HL-60 (cell line): ENCODE measurements around the gene KLHL25.

Experiments
- GABPA ChIP-seq: IDR thresholded peaks from 2 replicates; pipeline ENCODE4 v1.6.1; 2012; ENCODE audit warnings: low read depth
- TF ChIP-seq, protein P1 (sequence below): IDR thresholded peaks from one replicate; pipeline ENCODE4 v1.5.1; 2011; ENCODE audit warnings: low read length, control low read depth, inconsistent platforms; ENCODE audit not compliant: insufficient read depth
- TF ChIP-seq, protein P2 (sequence below): IDR thresholded peaks from 2 replicates; pipeline ENCODE4 v1.6.1; 2012; ENCODE audit warnings: low read depth; ENCODE audit not compliant: insufficient replicate concordance

DNA sequence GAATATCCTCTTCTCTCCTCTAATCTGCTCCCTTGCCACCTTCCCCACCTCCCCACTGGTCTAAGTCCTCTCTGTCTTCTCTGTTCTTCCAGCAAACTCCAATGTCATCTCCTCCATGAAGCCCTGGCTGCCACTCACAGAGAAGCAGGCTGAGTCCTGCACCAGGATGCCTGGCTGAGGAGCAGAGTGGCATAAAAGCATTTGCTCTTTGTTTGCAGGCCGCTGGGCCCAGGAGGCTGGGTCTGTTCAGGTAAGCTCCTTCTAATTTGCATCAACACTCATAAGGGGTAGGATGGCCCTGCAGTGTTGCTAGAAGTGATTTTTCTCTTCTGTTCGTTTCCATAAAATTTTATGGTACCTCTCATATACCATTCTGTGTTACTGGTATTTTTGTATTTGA lies 43.2 kb upstream of the KLHL25 start:
- TF ChIP-seq, protein P1, sequence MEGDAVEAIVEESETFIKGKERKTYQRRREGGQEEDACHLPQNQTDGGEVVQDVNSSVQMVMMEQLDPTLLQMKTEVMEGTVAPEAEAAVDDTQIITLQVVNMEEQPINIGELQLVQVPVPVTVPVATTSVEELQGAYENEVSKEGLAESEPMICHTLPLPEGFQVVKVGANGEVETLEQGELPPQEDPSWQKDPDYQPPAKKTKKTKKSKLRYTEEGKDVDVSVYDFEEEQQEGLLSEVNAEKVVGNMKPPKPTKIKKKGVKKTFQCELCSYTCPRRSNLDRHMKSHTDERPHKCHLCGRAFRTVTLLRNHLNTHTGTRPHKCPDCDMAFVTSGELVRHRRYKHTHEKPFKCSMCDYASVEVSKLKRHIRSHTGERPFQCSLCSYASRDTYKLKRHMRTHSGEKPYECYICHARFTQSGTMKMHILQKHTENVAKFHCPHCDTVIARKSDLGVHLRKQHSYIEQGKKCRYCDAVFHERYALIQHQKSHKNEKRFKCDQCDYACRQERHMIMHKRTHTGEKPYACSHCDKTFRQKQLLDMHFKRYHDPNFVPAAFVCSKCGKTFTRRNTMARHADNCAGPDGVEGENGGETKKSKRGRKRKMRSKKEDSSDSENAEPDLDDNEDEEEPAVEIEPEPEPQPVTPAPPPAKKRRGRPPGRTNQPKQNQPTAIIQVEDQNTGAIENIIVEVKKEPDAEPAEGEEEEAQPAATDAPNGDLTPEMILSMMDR = no peak
- TF ChIP-seq, protein P2, sequence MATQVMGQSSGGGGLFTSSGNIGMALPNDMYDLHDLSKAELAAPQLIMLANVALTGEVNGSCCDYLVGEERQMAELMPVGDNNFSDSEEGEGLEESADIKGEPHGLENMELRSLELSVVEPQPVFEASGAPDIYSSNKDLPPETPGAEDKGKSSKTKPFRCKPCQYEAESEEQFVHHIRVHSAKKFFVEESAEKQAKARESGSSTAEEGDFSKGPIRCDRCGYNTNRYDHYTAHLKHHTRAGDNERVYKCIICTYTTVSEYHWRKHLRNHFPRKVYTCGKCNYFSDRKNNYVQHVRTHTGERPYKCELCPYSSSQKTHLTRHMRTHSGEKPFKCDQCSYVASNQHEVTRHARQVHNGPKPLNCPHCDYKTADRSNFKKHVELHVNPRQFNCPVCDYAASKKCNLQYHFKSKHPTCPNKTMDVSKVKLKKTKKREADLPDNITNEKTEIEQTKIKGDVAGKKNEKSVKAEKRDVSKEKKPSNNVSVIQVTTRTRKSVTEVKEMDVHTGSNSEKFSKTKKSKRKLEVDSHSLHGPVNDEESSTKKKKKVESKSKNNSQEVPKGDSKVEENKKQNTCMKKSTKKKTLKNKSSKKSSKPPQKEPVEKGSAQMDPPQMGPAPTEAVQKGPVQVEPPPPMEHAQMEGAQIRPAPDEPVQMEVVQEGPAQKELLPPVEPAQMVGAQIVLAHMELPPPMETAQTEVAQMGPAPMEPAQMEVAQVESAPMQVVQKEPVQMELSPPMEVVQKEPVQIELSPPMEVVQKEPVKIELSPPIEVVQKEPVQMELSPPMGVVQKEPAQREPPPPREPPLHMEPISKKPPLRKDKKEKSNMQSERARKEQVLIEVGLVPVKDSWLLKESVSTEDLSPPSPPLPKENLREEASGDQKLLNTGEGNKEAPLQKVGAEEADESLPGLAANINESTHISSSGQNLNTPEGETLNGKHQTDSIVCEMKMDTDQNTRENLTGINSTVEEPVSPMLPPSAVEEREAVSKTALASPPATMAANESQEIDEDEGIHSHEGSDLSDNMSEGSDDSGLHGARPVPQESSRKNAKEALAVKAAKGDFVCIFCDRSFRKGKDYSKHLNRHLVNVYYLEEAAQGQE = no peak
- TF ChIP-seq GABPA = no peak
